ENCODE results near the gene TCF7.

TCF7 gene

GRCh38 chr5:134118212-134118835 is 3.8 kb downstream of the TCF7 start:
- Mint-ChIP-seq H3K27me3 (ENCODE audit: low read depth, poor library complexity) (peaks cover 7% of the 10 kb centered on the region), H3K9me3 (no peaks in the 10 kb centered on the region), H3K4me3 (no peak overlapping the region), H3K4me1 (peaks cover 32% of the 10 kb centered on the region), H3K27ac (no peak overlapping the region), H3K36me3 (ENCODE audit: low read depth) (peaks cover 13% of the 10 kb centered on the region)
- TF ChIP-seq, protein P1, sequence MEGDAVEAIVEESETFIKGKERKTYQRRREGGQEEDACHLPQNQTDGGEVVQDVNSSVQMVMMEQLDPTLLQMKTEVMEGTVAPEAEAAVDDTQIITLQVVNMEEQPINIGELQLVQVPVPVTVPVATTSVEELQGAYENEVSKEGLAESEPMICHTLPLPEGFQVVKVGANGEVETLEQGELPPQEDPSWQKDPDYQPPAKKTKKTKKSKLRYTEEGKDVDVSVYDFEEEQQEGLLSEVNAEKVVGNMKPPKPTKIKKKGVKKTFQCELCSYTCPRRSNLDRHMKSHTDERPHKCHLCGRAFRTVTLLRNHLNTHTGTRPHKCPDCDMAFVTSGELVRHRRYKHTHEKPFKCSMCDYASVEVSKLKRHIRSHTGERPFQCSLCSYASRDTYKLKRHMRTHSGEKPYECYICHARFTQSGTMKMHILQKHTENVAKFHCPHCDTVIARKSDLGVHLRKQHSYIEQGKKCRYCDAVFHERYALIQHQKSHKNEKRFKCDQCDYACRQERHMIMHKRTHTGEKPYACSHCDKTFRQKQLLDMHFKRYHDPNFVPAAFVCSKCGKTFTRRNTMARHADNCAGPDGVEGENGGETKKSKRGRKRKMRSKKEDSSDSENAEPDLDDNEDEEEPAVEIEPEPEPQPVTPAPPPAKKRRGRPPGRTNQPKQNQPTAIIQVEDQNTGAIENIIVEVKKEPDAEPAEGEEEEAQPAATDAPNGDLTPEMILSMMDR (IDR thresholded peaks at IDR 0.05) = no peak
- DNase-seq = no peak

DNA sequence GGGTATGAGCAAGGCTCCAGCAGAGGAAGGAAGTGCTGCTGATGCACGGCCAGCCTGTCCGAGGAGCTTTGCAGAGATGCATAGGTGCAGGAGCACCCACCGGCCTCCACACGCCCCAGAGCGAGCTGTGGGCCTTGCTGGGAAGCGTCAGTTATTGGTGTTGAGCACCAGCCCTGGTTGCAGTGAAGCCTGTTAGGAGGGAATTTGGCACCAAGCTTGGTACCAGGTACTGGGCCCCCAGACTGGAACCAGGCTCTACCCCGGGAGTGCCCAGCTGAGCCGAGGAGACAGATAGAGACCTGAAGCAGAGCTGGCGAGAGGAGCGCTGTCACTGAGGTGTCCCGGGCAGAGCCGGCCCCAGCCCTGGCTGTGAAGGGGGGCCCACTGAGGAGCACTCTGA is 5.2 kb downstream of the TCF7 start:
- H3K4me1 Mint-ChIP-seq = peaks cover 22% of the 10 kb centered on the region
- no peak overlapping the region for H3K27ac Mint-ChIP-seq
- no peak overlapping the region for H3K4me3 Mint-ChIP-seq
- H3K27me3 Mint-ChIP-seq (ENCODE audit: low read depth, poor library complexity) = no peaks in the 10 kb centered on the region
- H3K36me3 Mint-ChIP-seq (ENCODE audit: low read depth) = peaks cover 13% of the 10 kb centered on the region
- TF ChIP-seq, protein P1 (IDR thresholded peaks at IDR 0.05) = no peak
- no peak for DNase-seq
- no peaks in the 10 kb centered on the region for H3K9me3 Mint-ChIP-seq

DNA sequence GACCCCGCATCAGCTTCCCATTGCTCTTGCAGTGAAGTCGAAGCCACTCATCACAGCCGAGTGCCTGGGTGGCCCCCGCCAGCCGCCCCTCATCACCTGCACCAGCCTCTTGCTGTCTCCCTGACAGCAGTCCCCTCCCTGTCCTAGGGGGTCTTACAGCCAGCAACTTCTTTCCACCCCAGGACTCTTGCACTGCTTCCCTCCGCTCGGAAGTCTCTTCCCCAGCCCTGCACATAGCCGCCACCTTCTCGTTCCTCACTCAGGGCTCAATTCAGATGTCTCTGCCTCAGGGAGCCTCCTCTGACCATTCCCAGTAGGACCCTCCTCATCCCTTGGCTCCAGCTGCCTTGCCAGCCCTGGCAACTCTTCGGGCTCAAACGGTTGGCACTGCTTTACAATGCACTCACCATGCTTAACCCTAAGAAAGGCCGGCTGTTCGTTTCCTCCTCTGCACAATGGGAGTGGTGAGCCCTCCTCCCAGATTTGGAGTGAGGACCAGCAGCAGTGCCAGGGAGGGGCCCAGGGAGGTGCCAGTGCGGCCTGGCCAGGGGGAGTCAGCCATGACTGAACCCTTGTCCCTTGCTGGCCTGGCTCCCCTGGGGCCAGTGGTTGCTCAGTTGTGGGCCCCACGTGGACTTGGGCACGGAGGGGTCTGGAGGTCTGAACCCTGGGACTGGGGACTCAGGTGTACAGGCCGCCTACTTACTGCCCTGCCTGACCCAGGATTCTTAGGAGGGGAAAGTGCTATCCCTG is 6.1 kb downstream of the TCF7 start:
- no peak overlapping the region for H3K27ac Mint-ChIP-seq

GRCh38 chr5:134122530-134122929 is 8.0 kb downstream of the TCF7 start:
- no peak for DNase-seq
- no peaks in the 10 kb centered on the region for H3K27me3 Mint-ChIP-seq (ENCODE audit: low read depth, poor library complexity)
- no peak overlapping the region for H3K27ac Mint-ChIP-seq
- H3K4me1 Mint-ChIP-seq = peaks cover 3% of the 10 kb centered on the region
- TF ChIP-seq, protein P1 (IDR thresholded peaks at IDR 0.05) = no peak
- H3K9me3 Mint-ChIP-seq = no peaks in the 10 kb centered on the region
- peaks cover 13% of the 10 kb centered on the region for H3K36me3 Mint-ChIP-seq (ENCODE audit: low read depth)
- H3K4me3 Mint-ChIP-seq = no peak overlapping the region

More for the DNA sequence above, 6.1 kb downstream of the TCF7 start:
- TF ChIP-seq, protein P1 (IDR thresholded peaks at IDR 0.05) = no peak
- no peak for DNase-seq
- no peaks in the 10 kb centered on the region for H3K27me3 Mint-ChIP-seq (ENCODE audit: low read depth, poor library complexity)
- peaks cover 13% of the 10 kb centered on the region for H3K36me3 Mint-ChIP-seq (ENCODE audit: low read depth)
- H3K4me3 Mint-ChIP-seq = no peak overlapping the region
- H3K4me1 Mint-ChIP-seq = peaks cover 22% of the 10 kb centered on the region
- no peaks in the 10 kb centered on the region for H3K9me3 Mint-ChIP-seq

- Mint-ChIP-seq H3K4me1 (peaks cover 4% of the 10 kb centered on the region), H3K9me3 (no peaks in the 10 kb centered on the region), H3K4me3 (no peak overlapping the region), H3K27ac (no peak overlapping the region), H3K27me3 (ENCODE audit: low read depth, poor library complexity) (no peaks in the 10 kb centered on the region), H3K36me3 (ENCODE audit: low read depth) (peaks cover 13% of the 10 kb centered on the region)
- no peak for DNase-seq
- TF ChIP-seq, protein P1 (IDR thresholded peaks at IDR 0.05) = no peak
Observed at GRCh38 chr5:134123360-134123759, 8.9 kb downstream of the TCF7 start.

Data from nephron progenitor cell (in vitro differentiated cells).